GM12892 (cell line): Measurements from ENCODE around the gene FAM53A.

Source experiments
- POLR2A ChIP-seq: IDR thresholded peaks from 2 replicates; pipeline ENCODE4 v1.6.1; 2011; ENCODE audit warnings: low read depth, low read length, control low read depth
- TAF1 ChIP-seq: IDR thresholded peaks from 2 replicates; pipeline ENCODE4 v1.6.1; 2011; ENCODE audit warnings: low read depth, mild to moderate bottlenecking, control low read depth, low read length, borderline replicate concordance

DNA sequence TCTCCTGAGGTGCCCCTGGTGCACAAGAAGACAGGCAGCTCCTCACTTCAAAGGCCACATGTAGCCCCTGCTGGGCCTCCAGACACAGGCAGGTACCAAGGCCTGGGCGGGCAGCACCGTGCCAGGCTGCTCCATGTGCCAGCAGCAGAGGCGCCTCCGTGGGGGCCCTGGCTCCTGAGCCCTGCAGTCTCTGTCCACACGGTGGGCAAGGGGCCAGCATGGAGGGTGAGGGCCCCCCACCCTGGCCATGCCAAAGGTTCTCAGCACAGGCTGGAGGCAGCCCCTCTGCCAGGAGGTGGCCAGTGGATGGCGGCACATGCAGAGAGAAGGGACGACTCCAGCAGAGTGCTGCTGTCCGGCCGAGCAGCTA lies 72.6 kb downstream of the FAM53A start:
- TF ChIP-seq TAF1 (no peak), POLR2A (no peak)
